ENCODE measurements around the gene MAD1L1. TPM values are rescaled to one million over a fixed set of nuclear protein-coding genes. Genes with fewer than 3 reads are reported as not detected.

The MAD1L1 gene
- total and polyA plus RNA-seq, 2 of the 13 experiments (the other 11 are each of a cell fraction or from before 2014, with no cell fraction given) = 17.4 to 64.7 TPM

- no peaks in the 10 kb centered on the region for H4K20me1 ChIP-seq (ENCODE audit: insufficient read depth, low read length)
- ChIA-PET POLR2A (no interaction called here), CTCF (ENCODE audit: low intra/inter-chr PET ratio, low total read pairs) (no interaction called here)
- DNase-seq (ENCODE audit: low spot score) = no peak
- ATAC-seq = no peak
- intact Hi-C loops (cut with micrococcal nuclease; ENCODE audit: unreplicated experiment) (no loop called here), in situ Hi-C loops (cut with HindIII; ENCODE audit: extremely low pct_ligation_motif_present, low pct_unique_long_range_greater_than_20kb) (no loop called here)
- no peaks in the 10 kb centered on the region for H3K27me3 ChIP-seq (ENCODE audit: control insufficient read depth in 1 of 2, insufficient read depth in 2 of 2, low read length in 2 of 2)
- no TSS peak for BruUV-seq (replicated peaks)
- peaks cover 5 to 12% of the 10 kb centered on the region in 2 experiments; a peak in 4 of 5 replicates for H3K36me3 ChIP-seq (replicated peaks in 1 of 2; ENCODE audit: control insufficient read depth in 1 of 2, insufficient read depth in 2 of 2, low read length in 2 of 2)
- no peak overlapping the region for H2AFZ ChIP-seq (ENCODE audit: low read length)
- no peaks in the 10 kb centered on the region for H3K4me1 ChIP-seq (ENCODE audit: insufficient read depth, low read length)
- H3K9ac ChIP-seq (ENCODE audit: insufficient read depth, low read depth, low read length) = no peak overlapping the region
- no peaks in the 10 kb centered on the region for H3K9me3 ChIP-seq (ENCODE audit: low read length)
- FAIRE-seq = no peak
- no peaks in the 10 kb centered on the region for H3K79me2 ChIP-seq (ENCODE audit: insufficient read depth, low read length)
- TF ChIP-seq MBNL3 (CRISPR knock-in tag; conservative IDR thresholded peaks at IDR 0.05) (no peak), RFXANK (CRISPR knock-in tag; IDR thresholded peaks at IDR 0.05) (no peak)
- WGBS (ENCODE audit: low lambda C conversion rate) = over 99% methylated on average over 8 of the region's 13 CpGs
- H3K4me3 ChIP-seq (replicated peaks in 1 of 3; ENCODE audit: insufficient read depth in 1 of 3, low read depth in 2 of 3, low read length in 3 of 3) = no peak overlapping the region
- no peak overlapping the region for H3K4me2 ChIP-seq (ENCODE audit: low read depth, low read length)
- no peak overlapping the region for H3K27ac ChIP-seq (ENCODE audit: extremely low read length, insufficient read depth, low read length)
Measured at GRCh38 chr7:1985042-1985441, 247.7 kb downstream of the MAD1L1 start.

GRCh38 chr7:1981878-1982230, 250.9 kb downstream of the MAD1L1 start:
- H3K27ac ChIP-seq (ENCODE audit: extremely low read length, insufficient read depth, low read length) = no peak overlapping the region
- TF ChIP-seq ZBTB4 (CRISPR knock-in tag; IDR thresholded peaks at IDR 0.05; ENCODE audit: borderline replicate concordance) = no peak
- no peak for TF ChIP-seq RARG (CRISPR knock-in tag; IDR thresholded peaks at IDR 0.05; ENCODE audit: low read depth)
- no peak for TF ChIP-seq ZNF224 (CRISPR knock-in tag; IDR thresholded peaks at IDR 0.05)
- no peak for TF ChIP-seq HDAC1 (CRISPR knock-in tag; IDR thresholded peaks at IDR 0.05)
- no peak for TF ChIP-seq ZNF441 (CRISPR knock-in tag; IDR thresholded peaks at IDR 0.05; ENCODE audit: borderline replicate concordance)
- TF ChIP-seq AHR (CRISPR knock-in tag; IDR thresholded peaks at IDR 0.05) = no peak
- TF ChIP-seq CBX1 (IDR thresholded peaks at IDR 0.05; ENCODE audit: low read depth) = no peak
- TF ChIP-seq MAFF (IDR thresholded peaks at IDR 0.05; ENCODE audit: low read depth, low read length) = no peak
- TF ChIP-seq HOXD1 (CRISPR knock-in tag; IDR thresholded peaks at IDR 0.05) = no peak
- TF ChIP-seq TARDBP (CRISPR knock-in tag; IDR thresholded peaks at IDR 0.05) = no peak
- no peak for TF ChIP-seq GPN1 (CRISPR knock-in tag; IDR thresholded peaks at IDR 0.05; ENCODE audit: borderline replicate concordance)
- no peak for TF ChIP-seq SRF (IDR thresholded peaks at IDR 0.05; ENCODE audit: low read depth, low read length)
- TF ChIP-seq TCF7 (IDR thresholded peaks at IDR 0.05; ENCODE audit: low read depth) = no peak
- no peak for TF ChIP-seq ETS1 (CRISPR knock-in tag; IDR thresholded peaks at IDR 0.05)
- TF ChIP-seq ZNF432 (CRISPR knock-in tag; IDR thresholded peaks at IDR 0.05; ENCODE audit: borderline replicate concordance) = no peak
- CTCF ChIA-PET (ENCODE audit: low intra/inter-chr PET ratio, low total read pairs) = no interaction called here
- H3K9me3 ChIP-seq (ENCODE audit: low read length) = no peaks in the 10 kb centered on the region
- no peak overlapping the region for H3K9ac ChIP-seq (ENCODE audit: insufficient read depth, low read depth, low read length)
- 95% methylated on average over 6 of the region's 6 CpGs for WGBS (ENCODE audit: low lambda C conversion rate)
- no peak for FAIRE-seq
- H3K27me3 ChIP-seq (ENCODE audit: control insufficient read depth in 1 of 2, insufficient read depth in 2 of 2, low read length in 2 of 2) = no peaks in the 10 kb centered on the region
- H3K4me1 ChIP-seq (ENCODE audit: insufficient read depth, low read length) = no peaks in the 10 kb centered on the region
- H3K4me2 ChIP-seq (ENCODE audit: low read depth, low read length) = no peak overlapping the region
- intact Hi-C loops (cut with micrococcal nuclease; ENCODE audit: unreplicated experiment) (loop anchor here (5.0 kb wide), 1 partner anchor 475 kb away; no protein-coding TSS in a partner anchor), in situ Hi-C loops (cut with HindIII; ENCODE audit: extremely low pct_ligation_motif_present, low pct_unique_long_range_greater_than_20kb) (no loop called here)
- BruUV-seq (replicated peaks) = no TSS peak
- ATAC-seq = no peak
- no peak for DNase-seq (ENCODE audit: low spot score)
- H2AFZ ChIP-seq (ENCODE audit: low read length) = no peak overlapping the region
- POLR2A ChIA-PET = no interaction called here
- no peaks in the 10 kb centered on the region for H3K79me2 ChIP-seq (ENCODE audit: insufficient read depth, low read length)
- peaks cover 5 to 22% of the 10 kb centered on the region in 2 experiments; a peak in 4 of 5 replicates for H3K36me3 ChIP-seq (replicated peaks in 1 of 2; ENCODE audit: control insufficient read depth in 1 of 2, insufficient read depth in 2 of 2, low read length in 2 of 2)
- no peak overlapping the region for H3K4me3 ChIP-seq (replicated peaks in 1 of 3; ENCODE audit: insufficient read depth in 1 of 3, low read depth in 2 of 3, low read length in 3 of 3)
- H4K20me1 ChIP-seq (ENCODE audit: insufficient read depth, low read length) = no peaks in the 10 kb centered on the region

Measured in HepG2 (cell line).